VCaP (cell line): ENCODE data around the gene RNF6.
"Not testable (repeated sequence)": the region's sequence is repeated elsewhere in the genome, so short reads cannot be mapped to it uniquely, and the experiment has no call there.

ENCODE experiments used
- H3K27ac ChIP-seq: fragments of 450-650 bp; 2 replicates; pipeline ENCODE4 v1.5.1; 2017
- CTCF ChIP-seq: fragments of 450-650 bp; conservative IDR thresholded peaks from 2 replicates; pipeline ENCODE4 v1.5.1; 2017; ENCODE audit warnings: mild to moderate bottlenecking, moderate library complexity

Gene RNF6

GRCh38 chr13:26255115-26255514 lies 33.0 kb upstream of the RNF6 start:
- TF ChIP-seq CTCF = no peak
- H3K27ac ChIP-seq = peak overlapping the region; percentile 96

DNA sequence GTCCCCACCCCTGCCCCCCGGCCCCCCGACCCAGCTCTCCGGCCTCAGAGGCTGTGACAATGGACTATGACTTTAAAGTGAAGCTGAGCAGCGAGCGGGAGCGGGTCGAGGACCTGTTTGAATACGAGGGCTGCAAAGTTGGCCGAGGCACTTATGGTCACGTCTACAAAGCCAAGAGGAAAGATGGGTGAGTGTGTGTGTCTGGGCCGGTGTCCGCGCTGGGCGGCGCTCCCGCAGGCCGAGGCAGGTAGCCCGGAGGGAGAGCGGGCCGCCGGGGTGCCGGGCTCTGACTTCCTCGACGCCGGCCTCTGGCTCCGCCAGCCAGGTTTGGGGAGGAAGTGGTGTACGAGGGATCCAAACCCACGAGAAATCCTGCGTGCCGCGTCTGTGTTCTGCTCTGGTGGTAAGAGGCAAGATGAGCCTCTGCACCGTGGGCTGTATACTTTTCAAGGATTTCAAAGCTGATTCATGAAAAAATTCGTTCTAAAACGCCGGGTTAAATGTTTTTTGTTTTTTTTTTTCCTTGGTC lies 32.5 kb upstream of the RNF6 start:
- H3K27ac ChIP-seq = peak overlapping the region; percentile 96

GRCh38 chr13:26253787-26254582 lies 31.9 kb upstream of the RNF6 start, which contains the start of gene CDK8:
TSS of gene CDK8 (plus strand) at chr13:26254129. CDS start at chr13:26254642, 513 bp downstream.
- peak within 1 kb of the TSS; percentile 96 for H3K27ac ChIP-seq
- no peak for TF ChIP-seq CTCF

More for the DNA sequence above, 32.5 kb upstream of the RNF6 start:
- TF ChIP-seq CTCF = no peak

DNA sequence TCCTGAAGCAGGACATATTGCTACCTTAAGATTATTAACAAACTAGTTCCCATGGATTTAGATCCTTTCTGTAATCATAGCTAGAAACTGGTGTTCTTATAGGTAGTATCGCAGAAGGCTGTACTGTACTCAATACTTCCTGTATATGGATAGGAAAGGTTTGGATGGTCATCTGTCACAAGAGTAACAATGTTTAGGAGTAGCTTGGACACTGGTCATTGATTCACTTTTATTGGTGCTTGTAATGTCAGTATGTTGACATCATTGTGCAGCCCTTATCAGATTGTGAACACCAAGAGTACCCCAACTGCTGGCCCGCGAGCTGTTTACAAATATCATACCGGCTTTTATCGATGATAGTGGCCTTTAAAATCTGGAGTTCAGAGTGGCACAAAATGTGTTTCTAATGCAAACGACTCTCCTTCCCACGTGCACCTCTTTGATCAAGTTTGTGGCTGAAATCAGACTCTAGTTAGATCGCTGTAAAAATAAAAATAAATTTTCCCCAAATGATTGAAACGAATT lies 31.2 kb upstream of the RNF6 start:
- TF ChIP-seq CTCF = no peak
- peak overlapping the region; percentile 96 for H3K27ac ChIP-seq

GRCh38 chr13:26252006-26252405 lies 29.9 kb upstream of the RNF6 start:
- H3K27ac ChIP-seq = not testable (repeated sequence)

- H3K27ac ChIP-seq = no peak overlapping the region
- no peak for TF ChIP-seq CTCF
Measured at GRCh38 chr13:26249551-26249950, 27.4 kb upstream of the RNF6 start.

DNA sequence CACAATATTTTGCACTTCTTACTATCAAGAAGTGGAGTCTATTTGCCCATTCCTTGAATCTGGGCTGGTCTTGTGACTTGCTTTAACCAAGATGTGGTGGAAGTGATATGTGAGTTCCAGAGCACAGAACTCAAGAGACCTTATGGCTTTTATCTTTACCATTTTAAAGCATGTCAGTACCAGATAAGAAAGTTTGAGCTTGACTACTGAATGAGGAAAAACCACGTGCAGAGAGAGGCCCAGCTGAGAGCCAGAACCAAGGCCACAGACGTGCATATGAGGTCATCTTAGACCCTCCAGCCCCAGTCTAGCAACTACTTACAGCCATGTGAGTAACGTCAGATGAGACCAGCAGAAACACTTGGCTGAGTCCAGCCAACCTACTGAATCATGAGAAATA lies 25.5 kb upstream of the RNF6 start:
- no peak for TF ChIP-seq CTCF

DNA sequence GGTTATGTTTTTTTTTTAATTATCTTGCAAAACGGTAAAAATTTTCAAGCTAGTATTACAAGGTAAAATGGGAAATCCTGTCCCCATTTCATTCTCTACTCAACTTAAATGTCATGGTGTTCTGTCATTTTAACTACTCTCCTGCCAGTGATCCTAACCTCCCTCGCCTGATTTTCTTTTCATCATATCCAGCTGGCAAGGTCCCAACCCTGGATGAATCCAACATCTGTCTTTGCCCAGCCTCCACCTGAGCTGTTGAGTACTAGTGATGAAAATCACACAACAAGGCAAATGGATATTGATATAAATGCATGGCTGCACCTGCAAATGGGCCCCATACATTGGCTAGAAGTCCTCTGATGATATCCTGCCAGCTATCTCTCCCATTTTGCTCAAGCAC lies 24.9 kb upstream of the RNF6 start:
- H3K27ac ChIP-seq = no peak overlapping the region
- no peak for TF ChIP-seq CTCF

More for the DNA sequence above, 25.5 kb upstream of the RNF6 start:
- H3K27ac ChIP-seq = no peak overlapping the region
